ENCODE measurements around the gene PRKCA.
A peak's percentile ranks its signal among the peaks of the same experiment; 100 is the strongest.
"Not testable (repeated sequence)": the region's sequence is repeated elsewhere in the genome, so short reads cannot be mapped to it uniquely, and the experiment has no call there.

The PRKCA gene

DNA sequence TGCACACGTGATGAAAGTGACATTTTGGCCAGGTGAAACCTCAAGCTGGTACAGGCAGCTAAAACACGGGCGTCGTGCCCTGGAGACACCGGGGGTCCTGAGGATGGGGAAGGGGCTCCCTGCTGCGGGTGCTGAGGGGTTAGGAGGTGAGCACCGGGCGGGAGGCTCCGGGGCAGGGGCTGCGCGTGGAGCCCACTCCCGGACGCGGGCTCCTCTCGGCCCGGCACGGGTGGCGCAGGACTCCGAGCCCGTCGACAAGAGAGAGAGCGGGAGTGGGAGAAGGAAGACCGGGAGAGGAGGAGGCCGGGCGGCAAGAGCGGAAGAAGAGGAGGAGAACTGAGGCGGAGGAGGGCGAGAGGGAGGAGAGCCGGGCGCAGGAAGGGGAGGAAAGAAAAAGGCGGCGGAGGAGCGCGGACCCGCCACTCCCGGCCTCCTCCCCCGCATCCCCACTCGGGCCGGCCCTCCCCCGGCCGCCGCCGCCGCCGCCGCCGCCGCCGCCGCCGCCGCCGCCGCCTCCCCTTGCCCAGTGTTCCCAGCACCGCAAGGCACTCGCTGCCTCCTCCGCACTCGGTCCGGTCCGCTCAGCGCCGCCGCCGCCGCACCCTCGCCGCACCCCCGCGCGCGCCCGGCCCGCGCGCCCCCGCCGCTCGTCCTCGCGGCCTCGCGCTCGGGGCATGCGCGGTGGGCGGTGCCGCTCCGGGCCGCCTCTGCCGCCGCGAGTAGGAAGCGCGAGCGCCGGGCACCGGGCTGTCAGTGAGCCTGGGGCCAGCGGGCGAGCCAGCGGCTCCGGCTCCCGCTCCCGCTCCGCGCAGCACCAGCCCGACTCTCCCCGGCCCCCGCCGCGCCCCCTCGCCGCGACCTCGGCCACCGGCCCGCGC is at the start of gene PRKCA:
Gene PRKCA (plus strand): TSS at position 750 of the 878 bp plus-strand sequence.
- DNase-seq, result peak; percentile 62

DNA sequence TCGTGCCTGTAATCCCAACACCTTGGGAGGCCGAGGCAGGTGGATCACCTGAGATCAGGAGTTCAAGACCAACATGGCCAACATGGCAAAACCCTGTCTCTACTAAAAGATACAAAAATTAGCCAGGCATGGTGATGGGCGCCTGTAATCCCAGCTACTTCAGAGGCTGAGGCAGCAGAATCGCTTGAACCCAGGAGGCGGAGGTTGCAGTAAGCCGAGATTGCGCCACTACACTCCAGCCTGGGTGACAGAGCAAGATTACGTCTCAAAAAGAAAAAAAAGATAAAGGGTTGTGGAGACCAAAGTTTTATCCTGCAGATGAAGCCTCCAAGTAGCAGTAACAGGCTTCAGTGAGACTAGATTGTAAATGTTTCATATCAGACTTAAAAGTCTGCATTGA is 49.0 kb upstream of the PRKCA start:
- DNase-seq, result not testable (repeated sequence)

DNA sequence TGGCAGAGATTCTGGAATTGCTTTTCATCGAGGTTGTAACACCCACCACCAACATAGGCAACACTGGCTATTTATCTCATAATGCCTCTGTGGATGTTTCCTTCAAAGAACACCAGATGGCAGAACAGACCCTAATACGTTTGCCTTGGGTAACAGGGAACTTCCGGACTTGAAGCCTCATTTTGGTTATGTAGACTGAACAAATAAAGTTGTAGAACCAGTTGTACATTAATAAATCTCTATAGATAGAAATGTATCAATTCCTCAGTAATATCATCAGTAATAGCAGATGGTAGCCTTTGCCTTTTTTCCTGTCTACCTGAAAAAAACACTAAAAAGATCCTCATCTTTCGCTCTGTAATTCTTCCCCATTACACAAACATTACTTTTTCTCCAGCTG is 47.3 kb upstream of the PRKCA start:
- DNase-seq, result peak; percentile 37

DNA sequence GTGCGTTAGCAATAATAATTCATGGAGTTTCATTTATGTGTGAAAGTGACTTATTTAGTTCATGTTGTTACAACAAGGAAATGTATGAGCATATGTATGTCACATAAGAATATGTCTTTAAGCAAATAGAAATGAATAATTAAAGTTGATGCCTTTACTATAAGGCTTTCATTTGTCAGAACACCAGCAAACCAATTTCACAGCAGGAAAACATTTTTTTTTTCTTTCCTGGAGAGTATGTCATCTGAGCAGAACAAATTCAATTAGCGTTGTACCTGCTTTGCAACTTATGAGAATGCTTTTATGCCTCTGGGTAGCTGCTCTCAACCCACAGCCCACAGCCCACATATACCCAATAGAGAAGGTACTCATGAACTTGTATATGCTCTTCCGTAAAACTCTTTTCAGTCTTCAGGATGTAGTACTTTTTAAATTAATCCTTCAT is 46.9 kb upstream of the PRKCA start:
- DNase-seq, result no peak

DNA sequence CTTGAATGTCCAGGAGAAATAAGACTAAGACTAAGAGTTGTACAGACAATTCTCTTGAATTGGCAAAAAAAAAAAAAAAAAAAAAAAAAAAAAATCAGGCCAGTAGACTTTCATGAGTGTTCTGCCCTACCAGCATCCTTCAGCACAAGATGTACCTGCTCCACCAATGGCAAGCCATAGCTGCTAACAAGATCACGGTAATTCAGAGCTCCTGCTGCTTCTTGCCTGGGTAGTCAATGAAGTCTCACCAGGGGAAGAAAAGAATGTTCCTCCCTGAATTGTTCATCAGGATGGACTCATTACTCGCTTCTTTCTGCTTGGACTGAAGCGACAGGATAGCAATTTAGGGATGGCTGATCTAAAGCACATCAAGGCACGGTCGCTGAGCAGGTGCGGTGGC is 42.1 kb upstream of the PRKCA start:
- no peak for DNase-seq

DNA sequence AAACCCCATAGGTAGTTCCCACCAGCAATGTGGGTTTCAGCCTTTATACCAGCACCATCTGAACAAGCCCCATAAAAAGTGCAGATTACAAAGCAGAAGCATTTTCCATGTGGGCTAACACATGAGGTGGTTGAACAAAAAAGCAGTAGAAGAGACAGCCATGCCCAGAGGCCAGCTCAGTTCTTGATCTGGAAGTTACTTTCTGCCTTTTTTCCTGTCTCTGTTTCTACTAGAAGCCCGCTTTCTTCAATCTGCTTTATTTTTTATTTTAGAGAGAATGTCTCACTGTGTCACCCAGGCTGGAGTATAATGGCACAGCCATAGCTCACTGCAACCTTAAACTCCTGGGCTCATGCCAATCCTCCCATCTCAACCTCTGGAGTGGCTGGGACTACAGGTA is 41.7 kb upstream of the PRKCA start:
- no peak for DNase-seq

DNA sequence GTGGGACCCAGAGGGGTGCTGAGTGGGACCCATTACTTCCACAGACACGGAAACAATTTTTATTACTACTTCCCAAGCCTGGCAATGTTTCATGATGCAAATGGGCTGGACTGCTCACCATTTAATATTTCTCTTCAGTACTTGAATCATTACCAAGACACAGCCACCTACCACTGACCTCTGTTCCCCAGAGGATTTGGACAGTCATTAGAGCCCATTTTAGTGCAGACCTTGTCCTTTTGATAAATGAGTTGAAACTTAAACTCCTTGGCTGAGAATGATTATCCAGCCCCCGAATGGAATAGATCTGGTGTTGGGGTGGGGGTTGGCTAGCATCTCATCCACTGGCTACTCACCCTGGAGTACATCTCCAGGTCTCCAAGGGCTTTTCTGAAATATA is 39.6 kb upstream of the PRKCA start:
- DNase-seq, result no peak

DNA sequence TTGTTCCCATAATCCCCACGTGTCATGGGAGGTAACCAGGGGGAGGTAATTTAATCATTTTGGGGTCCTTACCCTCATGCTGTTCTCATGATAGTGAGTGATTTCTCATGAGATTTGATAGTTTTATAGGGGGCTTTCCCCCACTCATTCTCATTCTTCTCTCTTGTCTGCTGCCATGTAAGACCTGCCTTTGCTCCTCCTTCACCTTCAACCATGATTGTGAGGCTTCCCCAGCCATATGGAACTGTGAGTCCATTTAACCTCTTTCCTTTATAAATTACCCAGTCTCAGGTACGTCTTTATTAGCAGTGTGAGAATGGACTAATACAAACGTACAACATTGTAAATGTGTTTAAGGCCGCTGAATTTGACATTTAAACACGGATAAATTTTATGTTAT is 37.7 kb upstream of the PRKCA start:
- no peak for DNase-seq

DNA sequence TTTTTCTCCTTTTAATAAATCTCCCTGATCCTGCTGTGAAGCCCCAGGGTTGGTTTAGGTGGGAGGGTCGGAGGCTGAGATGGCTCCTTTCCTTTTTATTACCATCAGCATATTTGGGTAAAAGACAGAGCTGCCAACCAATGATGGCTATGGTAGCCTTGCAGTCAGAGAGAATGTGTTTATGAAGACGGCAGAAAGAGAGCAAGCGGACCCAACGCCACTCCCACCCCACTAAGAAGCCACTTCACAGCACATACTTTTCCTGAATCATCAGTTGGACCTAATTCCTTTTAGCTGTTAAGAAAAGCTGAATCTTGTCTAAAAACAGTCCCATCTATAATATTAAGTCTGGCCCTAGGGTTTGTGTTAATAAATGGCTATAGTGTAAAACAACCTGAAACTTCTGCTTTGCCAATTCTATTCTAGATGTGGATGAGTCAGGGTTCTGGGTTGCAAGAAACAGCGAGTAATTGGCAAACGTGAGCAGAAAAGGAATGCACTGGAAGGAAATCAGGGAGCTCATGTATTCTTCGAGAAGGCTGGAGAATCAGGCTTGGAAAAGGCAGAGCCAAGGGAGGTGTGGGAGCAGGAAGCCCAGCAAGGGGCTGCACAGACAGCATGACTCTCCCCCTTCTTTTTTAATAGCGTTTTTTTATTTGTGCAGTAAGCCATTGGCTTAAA is 34.0 kb upstream of the PRKCA start:
- DNase-seq, result no peak

DNA sequence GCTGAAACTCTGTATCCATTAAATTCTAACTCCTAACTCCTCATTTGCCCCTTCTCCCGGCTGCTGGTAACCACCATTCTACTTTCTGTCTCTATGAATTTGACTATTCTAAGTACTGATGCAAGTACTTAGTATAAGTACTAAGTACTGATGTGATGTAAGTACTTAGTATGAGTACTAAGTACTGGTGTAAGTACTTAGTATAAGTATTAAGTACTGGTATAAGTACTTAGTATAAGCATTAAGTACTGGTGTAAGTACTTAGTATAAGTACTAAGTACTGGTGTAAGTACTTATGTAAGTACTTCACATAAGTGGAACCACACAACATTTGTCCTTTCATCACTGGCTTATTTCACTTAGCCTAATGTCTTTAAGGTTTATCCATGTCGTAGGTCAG is 32.3 kb upstream of the PRKCA start:
- no peak for DNase-seq

DNA sequence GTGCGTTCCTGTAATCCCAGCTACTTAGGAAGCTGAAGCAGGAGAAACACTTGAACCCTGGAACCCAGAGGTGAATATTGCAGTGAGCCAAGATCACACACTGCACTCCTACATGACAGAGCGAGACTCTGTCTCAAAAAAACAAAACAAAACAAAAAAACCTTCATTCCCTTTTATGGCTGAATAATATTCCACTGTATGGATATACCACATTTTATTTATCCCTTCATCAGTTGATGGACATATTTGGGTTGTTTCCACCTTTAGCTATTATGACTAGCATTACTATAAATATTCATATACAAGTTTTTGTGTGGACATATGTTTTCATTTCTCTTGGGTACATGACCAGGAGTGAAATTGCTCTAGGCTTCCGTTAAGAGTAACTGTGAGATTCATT is 30.9 kb upstream of the PRKCA start:
- no peak for DNase-seq

DNA sequence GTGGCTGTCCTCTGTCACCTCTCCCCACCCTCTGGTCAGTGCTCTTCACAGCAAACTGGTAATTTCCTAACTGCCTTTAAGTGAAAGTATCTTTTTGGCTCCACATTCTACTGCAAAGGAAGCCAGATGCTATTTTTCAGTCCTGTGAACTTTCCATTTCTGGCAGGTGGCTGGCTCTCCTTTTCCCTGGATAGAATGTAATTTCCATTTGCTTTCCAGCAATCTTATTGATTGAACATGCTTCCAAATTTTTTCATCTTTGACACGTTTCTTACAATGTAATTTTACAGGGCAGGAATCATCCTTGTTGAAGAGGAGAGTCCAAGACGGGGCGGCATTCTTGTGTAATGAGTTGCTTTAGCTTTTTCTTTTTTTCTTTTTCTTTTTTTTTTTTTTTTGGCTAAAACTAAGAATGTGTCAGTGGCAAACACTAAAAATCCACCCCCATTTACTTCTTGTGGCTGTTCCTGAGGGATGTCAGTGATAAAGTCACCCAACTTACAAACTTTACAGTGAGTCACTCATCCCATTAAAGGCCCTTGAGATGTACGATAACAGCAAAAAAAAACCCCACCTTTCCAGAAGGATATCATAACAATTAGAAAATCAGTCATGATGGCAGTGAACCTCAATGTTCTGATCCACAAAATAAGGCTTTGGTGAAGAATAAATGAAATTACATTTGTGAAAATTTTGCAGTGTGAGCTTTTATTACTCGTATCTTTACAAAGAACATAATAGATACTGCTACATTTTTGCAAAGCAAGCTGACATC is 29.4 kb upstream of the PRKCA start:
- DNase-seq, result no peak

DNA sequence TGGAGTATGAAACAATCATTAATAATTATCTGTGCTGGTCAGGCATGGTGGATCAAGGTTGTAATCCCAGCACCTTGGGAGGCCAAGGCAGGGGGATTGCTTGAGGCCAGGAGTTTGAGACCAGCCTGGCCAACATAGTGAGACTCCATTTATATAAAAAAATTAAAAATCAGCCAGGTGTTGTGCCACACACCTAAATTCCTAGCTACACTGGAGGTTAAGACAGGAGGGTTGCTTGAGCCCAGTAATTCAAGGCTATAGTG is 28.9 kb upstream of the PRKCA start:
- no peak for DNase-seq

DNA sequence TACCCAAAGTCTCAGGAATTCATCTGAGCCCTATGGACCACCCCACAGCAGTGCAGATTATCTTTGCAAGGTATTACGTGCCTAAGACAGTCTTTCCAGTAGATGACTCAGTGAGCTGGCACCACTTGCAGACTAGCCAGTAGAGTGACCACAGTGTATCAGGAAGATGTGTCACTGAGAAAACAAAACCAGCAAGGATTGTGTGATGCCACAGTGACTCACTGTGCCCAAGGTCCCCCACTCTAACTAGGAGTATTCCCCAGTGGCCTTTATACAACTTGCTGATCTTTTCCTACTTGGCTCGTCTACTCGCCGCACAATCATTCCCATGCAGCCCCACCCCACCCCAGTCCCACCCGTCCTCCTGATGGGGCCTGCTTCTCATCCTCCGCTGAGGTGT is 26.8 kb upstream of the PRKCA start:
- no peak for DNase-seq

DNA sequence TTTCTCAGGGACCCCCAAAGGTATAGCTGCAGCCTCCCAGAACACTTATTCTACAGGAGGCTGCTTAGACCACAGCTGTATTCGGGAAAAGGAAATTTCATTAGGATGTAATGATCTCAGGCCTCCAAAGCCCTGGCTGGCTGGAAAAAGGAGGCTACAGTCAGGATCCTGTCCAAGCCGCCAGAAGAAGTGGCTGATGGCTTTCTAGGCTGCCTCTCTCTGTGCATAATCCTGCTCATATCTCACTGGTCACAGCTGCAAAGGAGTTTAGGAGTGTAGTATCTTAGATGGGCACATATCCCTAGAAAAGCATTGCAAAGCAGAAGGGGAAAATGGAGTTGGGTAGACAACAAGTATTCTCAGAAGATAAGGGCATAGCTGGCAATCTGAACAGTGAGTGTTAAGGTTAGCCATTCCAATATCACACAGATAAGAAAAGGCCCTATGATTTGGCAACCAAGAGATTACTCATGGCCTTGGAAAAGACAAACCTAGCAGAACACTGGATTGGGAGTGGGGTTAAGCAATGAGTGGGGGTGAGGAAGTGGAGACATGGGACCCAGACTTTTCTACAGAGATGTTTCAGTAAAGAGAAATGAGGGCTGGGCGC is 26.0 kb upstream of the PRKCA start:
- DNase-seq, result no peak

DNA sequence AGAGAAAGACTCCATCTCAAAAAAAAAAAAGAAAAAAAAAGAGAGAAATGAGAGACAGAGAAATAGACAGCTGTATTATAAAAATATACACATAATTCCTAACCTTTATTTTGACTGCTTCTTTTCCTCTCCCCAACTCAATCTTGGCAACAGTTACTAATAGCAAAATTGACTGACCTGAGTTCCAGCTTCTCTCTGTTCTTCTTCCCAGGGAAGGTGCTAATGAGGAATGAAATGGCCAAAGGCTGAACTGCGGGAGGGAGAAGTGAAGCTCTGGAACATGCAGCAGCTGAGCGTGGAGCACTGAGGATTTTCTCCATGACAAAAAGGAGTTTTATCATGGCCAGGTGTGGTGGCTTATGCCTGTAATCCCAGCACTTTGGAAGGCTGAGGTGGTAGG is 25.2 kb upstream of the PRKCA start:
- DNase-seq, result no peak

DNA sequence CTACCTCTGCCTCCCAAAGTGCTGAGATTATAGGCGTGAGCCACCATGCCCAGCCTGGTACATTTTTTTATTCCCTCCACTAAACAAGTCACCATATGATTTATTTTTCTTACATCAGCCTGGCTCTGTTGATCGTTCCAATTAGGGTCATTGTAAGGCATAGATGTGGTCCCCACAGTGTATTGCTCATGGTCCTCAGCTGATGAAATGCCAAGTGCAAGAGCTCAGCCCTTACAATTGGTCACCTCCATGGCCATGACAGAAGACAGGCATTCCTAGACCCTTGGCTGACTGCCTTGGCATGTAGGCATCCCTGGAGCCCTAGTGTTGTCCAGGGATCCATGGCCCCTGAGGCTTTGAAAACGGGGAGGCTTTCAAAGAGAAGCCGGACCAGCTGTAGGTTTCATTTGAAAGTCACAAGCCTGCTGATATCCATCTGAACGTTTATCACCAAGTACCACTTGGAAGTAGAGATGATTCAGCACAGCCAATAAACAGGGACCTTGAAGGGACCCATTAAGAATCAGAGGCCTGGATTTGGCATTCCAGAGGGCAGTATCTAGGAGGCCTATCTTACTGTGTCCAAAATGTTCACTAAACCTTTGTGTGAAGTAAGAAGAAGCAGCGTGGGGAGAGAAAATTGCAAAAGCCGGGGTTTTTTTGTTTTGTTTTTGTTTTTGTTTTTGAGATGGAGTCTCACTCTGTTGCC is 20.6 kb upstream of the PRKCA start:
- DNase-seq, result no peak

DNA sequence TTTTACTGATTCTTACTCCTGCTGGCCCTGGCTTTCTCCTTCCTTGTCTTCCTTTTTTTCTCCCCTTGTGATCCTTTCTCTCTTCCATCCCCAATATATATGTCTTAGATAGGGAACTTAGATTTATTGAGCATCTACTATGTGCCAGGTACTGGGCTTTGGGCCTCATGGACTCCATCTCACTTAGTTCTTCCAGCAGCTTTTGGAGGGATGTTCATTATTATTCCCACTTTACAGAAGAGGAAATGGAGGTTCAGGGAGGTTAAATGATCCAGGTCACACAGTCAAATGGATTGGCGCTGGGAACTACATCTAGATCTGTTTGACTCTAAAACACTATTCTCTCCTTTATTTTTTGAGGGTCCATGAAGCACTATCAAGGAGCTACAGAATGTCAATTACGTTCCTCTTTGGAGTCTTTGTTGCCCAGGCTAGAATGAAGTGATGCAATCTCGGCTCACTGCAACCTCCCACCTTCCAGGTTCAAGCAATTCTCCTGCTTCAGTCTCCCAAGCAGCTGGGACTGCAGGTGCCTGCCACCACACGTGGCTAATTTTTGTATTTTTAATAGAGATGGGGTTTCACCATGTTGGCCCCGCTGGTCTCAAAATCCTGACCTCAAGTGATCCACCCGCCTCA is 19.0 kb upstream of the PRKCA start:
- no peak for DNase-seq

DNA sequence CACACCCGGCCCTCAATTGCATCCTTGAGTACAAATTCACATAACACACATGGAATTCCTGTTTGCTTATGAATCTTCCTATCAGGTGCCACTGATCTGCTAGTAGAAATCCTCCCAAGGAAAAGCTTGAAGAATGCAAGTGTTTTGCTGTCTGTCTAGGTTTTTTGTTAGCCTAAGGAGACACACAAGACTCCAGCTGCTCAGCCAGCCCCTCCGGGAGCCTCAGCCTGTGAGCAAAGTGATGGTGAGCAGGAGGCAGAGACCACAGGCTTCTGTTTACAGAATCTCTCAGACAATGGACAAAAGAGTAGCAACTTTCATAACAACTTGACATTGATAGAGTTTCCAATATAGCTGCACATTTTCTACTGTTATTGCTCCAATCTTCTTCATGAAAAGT is 18.4 kb upstream of the PRKCA start:
- no peak for DNase-seq

DNA sequence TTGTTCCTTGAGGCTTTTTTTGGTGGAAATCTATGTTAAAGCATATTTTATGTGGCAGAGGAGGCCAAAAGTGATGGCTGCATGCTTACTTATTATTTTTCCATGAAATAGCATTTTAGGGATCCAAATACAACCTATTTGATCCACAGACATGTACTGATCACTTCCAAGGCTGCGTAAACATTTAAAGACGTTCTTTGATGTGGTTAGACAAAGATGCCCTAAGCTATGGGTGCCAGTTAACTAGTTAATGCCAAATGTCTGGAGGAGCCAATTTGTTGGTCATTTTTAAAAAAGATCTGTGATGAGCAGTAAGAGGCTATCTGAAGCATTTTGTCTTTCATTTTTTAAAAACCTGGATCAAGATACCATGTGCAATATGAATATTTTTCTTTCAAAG is 17.3 kb upstream of the PRKCA start:
- DNase-seq, result no peak

DNA sequence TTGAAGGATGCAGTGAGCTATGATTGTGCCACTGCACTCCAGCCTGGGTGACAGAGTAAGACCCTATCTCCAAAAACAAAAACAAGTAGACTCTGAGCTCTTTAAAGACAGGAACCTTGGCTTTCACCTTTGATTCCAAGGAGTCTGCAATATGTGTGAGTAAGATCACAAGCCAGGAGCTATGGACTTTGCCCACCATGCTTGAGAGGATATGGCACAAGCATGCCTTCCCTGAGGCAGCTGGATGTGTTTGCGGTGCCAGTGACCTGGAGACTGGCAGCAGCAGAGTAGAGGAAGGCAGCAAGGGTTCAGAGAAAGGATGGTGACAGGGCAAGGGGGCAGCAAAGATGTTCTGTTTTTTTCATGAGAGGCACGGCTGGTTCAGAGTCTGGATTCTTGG is 14.5 kb upstream of the PRKCA start:
- no peak for DNase-seq

DNA sequence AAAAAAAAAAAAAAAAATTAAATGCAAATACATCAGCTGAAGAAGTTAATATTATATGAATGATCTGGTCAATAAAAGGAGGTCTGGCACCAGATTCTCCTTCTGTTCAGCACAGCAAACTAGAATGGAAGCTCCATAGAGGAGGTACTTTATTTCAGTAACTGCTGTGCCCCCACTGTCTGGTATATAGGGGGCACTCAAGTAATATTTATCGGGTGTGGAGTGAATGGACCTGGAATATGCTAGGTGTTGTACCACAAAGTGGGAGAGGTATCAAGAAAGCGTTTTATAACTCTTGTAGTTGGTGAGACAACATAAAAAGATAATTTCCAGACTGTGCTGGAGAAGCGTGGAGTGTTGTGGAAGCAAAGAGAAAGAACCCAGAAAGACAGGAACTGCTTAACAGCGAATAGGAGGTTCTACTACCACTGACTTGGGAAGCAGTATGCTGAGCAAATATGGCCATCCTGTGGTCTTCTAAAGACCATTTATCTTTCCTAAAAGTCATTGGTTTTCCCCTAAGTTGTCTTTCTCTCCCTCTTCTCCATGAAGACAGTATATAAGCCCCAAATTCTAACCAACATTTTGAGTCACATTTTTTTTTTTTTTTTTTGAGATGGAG is 12.2 kb upstream of the PRKCA start:
- no peak for DNase-seq
